Psoas muscle (tissue), 8 donors: ENCODE results near the gene TSPYL1. TPM values are rescaled to one million over a fixed set of nuclear protein-coding genes. Genes with fewer than 3 reads are reported as not detected.

Experiments used
- ATAC-seq, 4 donors: fragments of 200-7000 bp; cut with Tn5 transposase; one replicate each; pipeline ENCODE4 v1.9.1; 2020; ENCODE audit warnings: moderate library complexity in 3 of 4, mild to moderate bottlenecking in 2 of 4
- DNase-seq, 2 donors: peaks; one replicate each; pipeline ENCODE4 v3.0.0-alpha.2; 2020
- H3K27ac ChIP-seq: fragments of 200-600 bp; one replicate; pipeline ENCODE4 v1.8.0; 2022
- H3K27me3 ChIP-seq, 3 donors: fragments of 200-600 bp in 1 of 3; one replicate each; pipeline versions ENCODE4 v1.6.1 to v1.8.0; 2013 to 2022; ENCODE audit warnings: low read length in 2 of 3, mild to moderate bottlenecking in 2 of 3, moderate library complexity in 1 of 3; ENCODE audit not compliant: insufficient read depth in 3 of 3
- H3K36me3 ChIP-seq, 2 donors: fragments of 200-600 bp in 1 of 2; one replicate each; pipeline versions ENCODE4 v1.6.1 to v1.8.0; 2013 to 2022; ENCODE audit warnings: low read depth in 1 of 2, mild to moderate bottlenecking in 1 of 2, moderate library complexity in 1 of 2; ENCODE audit not compliant: insufficient read depth in 1 of 2
- H3K4me1 ChIP-seq: fragments of 200-600 bp; one replicate; pipeline ENCODE4 v1.8.0; 2022
- H3K4me3 ChIP-seq: fragments of 200-600 bp; one replicate; pipeline ENCODE4 v1.8.0; 2022; ENCODE audit warnings: mild to moderate bottlenecking
- H3K9me3 ChIP-seq: fragments of 200-600 bp; one replicate; pipeline ENCODE4 v1.8.0; 2022
- CTCF ChIP-seq: fragments of 200-600 bp; IDR thresholded peaks from one replicate; pipeline ENCODE4 v1.8.0; 2022; ENCODE audit warnings: antibody characterized with exemption
- WGBS, 3 donors: extraction: QIAGEN DNeasy Blood & Tissue Kit; methylation state at CpG; one replicate each; pipeline versions ENCODE4 v1.1.6 to v1.1.7; 2013; 5-methylcytosine and 5-hydroxymethylcytosine counted together
- intact Hi-C, 2 donors: fragments of 100-400 bp; cut with DNase I; formaldehyde crosslinking; loops; one replicate each; pipeline versions ENCODE4 v1.11.0 to v1.14.2; 2022
- polyA plus RNA-seq, 3 donors: library from polyadenylated mRNA; stranded (reverse); fragments of 200-250 nt; gene quantifications; one replicate each; pipeline ENCODE4 v1.2.3, GENCODE V29; 2013
- total RNA-seq, 4 donors: library from RNA; stranded (reverse); fragmentation: NEBNext Ultra II Directional in 2 of 4; extraction: Animal tissue kit (Norgen Biotek cat#: 25700) in 2 of 4; gene quantifications; one replicate each; pipeline versions ENCODE4 v1.2.1 to v1.2.4, GENCODE V29; 2021 to 2023
- donor health status: healthy with polysubstance abuse.
- donor health status: DM: no; HTN: no; CAD: no; lungs with moderate emphysema.
- donor health status: Bipolar disorder and iron deficiency.
- donor health status: healthy.
- donor health status: DM: yes; HTN: yes; CAD: no.
- donor health status: DM: no; HTN: no; CAD: no.
- donor health status: DM: no; HTN: no; CAD: no.
- donor health status: DM: yes; HTN: yes; CAD: no.

Gene TSPYL1
- total and polyA plus RNA-seq, 7 donors: 20.5 to 174 (median 96.3) TPM

GRCh38 chr6:116316772-116317467, 37.2 kb upstream of the TSPYL1 start:
- intact Hi-C loops: no loop called here
- H3K4me3 ChIP-seq: no peak overlapping the region
- TF ChIP-seq CTCF: no peak

GRCh38 chr6:116314878-116315277, 35.1 kb upstream of the TSPYL1 start:
- Histone ChIP-seq H3K36me3 (no peaks in the 10 kb centered on the region), H3K4me3 (no peak overlapping the region), H3K27me3 (no peaks in the 10 kb centered on the region), H3K9me3 (no peaks in the 10 kb centered on the region), H3K4me1 (no peaks in the 10 kb centered on the region), H3K27ac (no peak overlapping the region)
- ATAC-seq (no peak), DNase-seq (no peak)
- TF ChIP-seq CTCF: no peak
- intact Hi-C loops: no loop called here

More at GRCh38 chr6:116316772-116317467, 37.2 kb upstream of the TSPYL1 start:
- no peaks in the 10 kb centered on the region for H3K36me3 ChIP-seq
- no peaks in the 10 kb centered on the region for H3K4me1 ChIP-seq
- no peak overlapping the region for H3K27ac ChIP-seq
- no peaks in the 10 kb centered on the region for H3K27me3 ChIP-seq
- H3K9me3 ChIP-seq: no peaks in the 10 kb centered on the region
- WGBS, 3 donors: 69 to 80% (median 73%) methylated on average over 2 of the region's 2 CpGs
- ATAC-seq (peak in 3 of 4 donors; percentile 38 to 69 (median 56)), DNase-seq (peak; percentile 48 to 75)

GRCh38 chr6:116314218-116314617, 34.5 kb upstream of the TSPYL1 start:
- H3K27me3 ChIP-seq: no peaks in the 10 kb centered on the region
- no peak overlapping the region for H3K27ac ChIP-seq
- no peaks in the 10 kb centered on the region for H3K36me3 ChIP-seq
- no peaks in the 10 kb centered on the region for H3K9me3 ChIP-seq
- ATAC-seq (no peak), DNase-seq (no peak)
- no peak for TF ChIP-seq CTCF
- H3K4me1 ChIP-seq: no peaks in the 10 kb centered on the region
- intact Hi-C loops: no loop called here
- H3K4me3 ChIP-seq: no peak overlapping the region

GRCh38 chr6:116313101-116313776, 33.5 kb upstream of the TSPYL1 start:
- no peak overlapping the region for H3K27ac ChIP-seq
- DNase-seq (no peak), ATAC-seq (no peak)
- no peaks in the 10 kb centered on the region for H3K27me3 ChIP-seq
- 87 to 97% (median 93%) methylated on average over 2 of the region's 2 CpGs for WGBS, 3 donors
- intact Hi-C loops: no loop called here
- no peaks in the 10 kb centered on the region for H3K36me3 ChIP-seq
- no peak overlapping the region for H3K4me3 ChIP-seq
- TF ChIP-seq CTCF: no peak
- H3K4me1 ChIP-seq: no peaks in the 10 kb centered on the region
- no peaks in the 10 kb centered on the region for H3K9me3 ChIP-seq
